NT2/D1 (cell line): ENCODE results near the gene CSNK2A1.

Source experiments
- DNase-seq: peaks from one replicate; pipeline ENCODE4 v3.0.0-alpha.2; 2011; ENCODE audit warnings: low read depth, low spot score
- H3K27me3 ChIP-seq: 2 replicates; pipeline ENCODE4 v1.6.0; 2011; ENCODE audit warnings: mild to moderate bottlenecking; ENCODE audit not compliant: insufficient read length, insufficient read depth
- H3K36me3 ChIP-seq: 2 replicates; pipeline ENCODE4 v1.6.1; 2011; ENCODE audit warnings: mild to moderate bottlenecking, low read length, mixed read lengths; ENCODE audit not compliant: insufficient read depth, insufficient read length
- H3K4me1 ChIP-seq: 2 replicates; pipeline ENCODE4 v1.5.1; 2011; ENCODE audit not compliant: insufficient read depth, insufficient read length
- H3K4me3 ChIP-seq: 2 replicates; pipeline ENCODE4 v1.5.1; 2011; ENCODE audit warnings: low read depth; ENCODE audit not compliant: insufficient read length
- H3K9ac ChIP-seq: 2 replicates; pipeline ENCODE4 v1.6.0; 2011; ENCODE audit warnings: low read depth; ENCODE audit not compliant: insufficient read length
- H3K9me3 ChIP-seq: 2 replicates; pipeline ENCODE4 v1.5.1; 2011; ENCODE audit warnings: mild to moderate bottlenecking, low read length; ENCODE audit not compliant: insufficient read depth
- SUZ12 ChIP-seq: IDR thresholded peaks from 2 replicates; pipeline ENCODE4 v1.6.1; 2011; ENCODE audit not compliant: insufficient read length, insufficient read depth; ENCODE audit errors: extremely low read depth
- YY1 ChIP-seq: IDR thresholded peaks from 2 replicates; pipeline ENCODE4 v1.6.1; 2011; ENCODE audit not compliant: insufficient read length, insufficient read depth
- ZNF274 ChIP-seq: IDR thresholded peaks from 2 replicates; pipeline ENCODE4 v1.6.1; 2011; ENCODE audit warnings: mild to moderate bottlenecking, low read depth, low read length

The CSNK2A1 gene

GRCh38 chr20:561437-562231 lies 18.0 kb upstream of the CSNK2A1 start:
- Histone ChIP-seq H3K36me3 (no peaks in the 10 kb centered on the region), H3K4me1 (peaks cover 3% of the 10 kb centered on the region), H3K9me3 (no peaks in the 10 kb centered on the region), H3K27me3 (no peaks in the 10 kb centered on the region), H3K9ac (no peak overlapping the region), H3K4me3 (no peak overlapping the region)
- peak; percentile 67 for DNase-seq
- TF ChIP-seq YY1, result no peak
- no peak for TF ChIP-seq ZNF274
- no peak for TF ChIP-seq SUZ12

- Histone ChIP-seq H3K36me3 (no peaks in the 10 kb centered on the region), H3K4me3 (no peak overlapping the region), H3K27me3 (no peaks in the 10 kb centered on the region), H3K9me3 (no peaks in the 10 kb centered on the region), H3K4me1 (peaks cover 5% of the 10 kb centered on the region), H3K9ac (no peak overlapping the region)
- TF ChIP-seq ZNF274 (no peak), SUZ12 (no peak), YY1 (no peak)
- DNase-seq, result no peak
Observed at GRCh38 chr20:560680-561079, 17.1 kb upstream of the CSNK2A1 start.

GRCh38 chr20:558117-558516 lies 14.5 kb upstream of the CSNK2A1 start:
- no peak for DNase-seq
- Histone ChIP-seq H3K36me3 (no peaks in the 10 kb centered on the region), H3K4me3 (no peak overlapping the region), H3K27me3 (no peaks in the 10 kb centered on the region), H3K9me3 (no peaks in the 10 kb centered on the region), H3K4me1 (peaks cover 2% of the 10 kb centered on the region), H3K9ac (no peak overlapping the region)
- TF ChIP-seq YY1 (no peak), SUZ12 (no peak), ZNF274 (no peak)

- Histone ChIP-seq H3K27me3 (no peaks in the 10 kb centered on the region), H3K4me3 (no peak overlapping the region), H3K9me3 (no peaks in the 10 kb centered on the region), H3K4me1 (peaks cover 2% of the 10 kb centered on the region), H3K9ac (no peak overlapping the region), H3K36me3 (no peaks in the 10 kb centered on the region)
- DNase-seq, result no peak
- TF ChIP-seq YY1 (no peak), ZNF274 (no peak), SUZ12 (no peak)
Observed at GRCh38 chr20:556984-557383, 13.4 kb upstream of the CSNK2A1 start.

- no peak for TF ChIP-seq YY1
- no peak for TF ChIP-seq ZNF274
- no peak for TF ChIP-seq SUZ12
- Histone ChIP-seq H3K36me3 (no peaks in the 10 kb centered on the region), H3K9me3 (no peaks in the 10 kb centered on the region), H3K9ac (no peak overlapping the region), H3K4me1 (peaks cover 2% of the 10 kb centered on the region), H3K4me3 (no peak overlapping the region), H3K27me3 (no peaks in the 10 kb centered on the region)
- DNase-seq, result no peak
Observed at GRCh38 chr20:555976-556385, 12.4 kb upstream of the CSNK2A1 start.

- no peaks in the 10 kb centered on the region for H3K27me3 ChIP-seq
- H3K4me1 ChIP-seq, result no peaks in the 10 kb centered on the region
- H3K4me3 ChIP-seq, result no peak overlapping the region
- H3K36me3 ChIP-seq, result no peaks in the 10 kb centered on the region
- H3K9me3 ChIP-seq, result no peaks in the 10 kb centered on the region
- no peak for DNase-seq
- no peak for TF ChIP-seq SUZ12
- no peak for TF ChIP-seq YY1
- TF ChIP-seq ZNF274, result no peak
- H3K9ac ChIP-seq, result no peak overlapping the region
Observed at GRCh38 chr20:550611-551010, 7.0 kb upstream of the CSNK2A1 start.

- no peak overlapping the region for H3K4me3 ChIP-seq
- no peak for TF ChIP-seq ZNF274
- TF ChIP-seq SUZ12, result no peak
- TF ChIP-seq YY1, result no peak
- no peaks in the 10 kb centered on the region for H3K27me3 ChIP-seq
- no peaks in the 10 kb centered on the region for H3K4me1 ChIP-seq
- H3K9ac ChIP-seq, result no peak overlapping the region
- DNase-seq, result no peak
- H3K36me3 ChIP-seq, result no peaks in the 10 kb centered on the region
- no peaks in the 10 kb centered on the region for H3K9me3 ChIP-seq
Observed at GRCh38 chr20:549722-550496, 6.3 kb upstream of the CSNK2A1 start.
